ENCODE measurements around the gene OR2T8.

The OR2T8 gene

DNA sequence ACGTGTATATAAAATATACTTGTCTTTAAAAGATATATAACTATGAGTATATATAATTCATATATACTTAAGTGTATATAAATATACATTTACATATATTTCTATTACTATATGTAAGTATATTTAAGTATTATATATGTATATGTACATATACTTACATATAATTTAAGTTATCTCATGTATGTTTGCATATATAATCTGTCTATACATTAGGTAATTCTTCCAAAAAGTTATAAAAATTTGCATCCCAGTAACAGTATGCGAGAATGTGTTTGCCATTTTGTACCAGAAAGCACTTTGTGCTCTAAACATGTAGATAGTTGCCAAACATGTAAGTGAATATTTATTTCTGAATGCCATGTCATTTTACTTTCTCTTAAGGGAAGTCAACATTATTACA lies 44.9 kb downstream of the OR2T8 start, which contains the start of gene OR2AK2:
OR2AK2 (plus strand) TSS at position 301 of the 400 bp plus-strand sequence. CDS start 144 bp downstream, outside the sequence.
- H3K4me1 ChIP-seq (ENCODE audit: control insufficient read depth, insufficient read depth, low read length): no peaks in the 10 kb centered on the region
- H3K36me3 ChIP-seq (ENCODE audit: control insufficient read depth, insufficient read depth, low read length): no peaks in the 10 kb centered on the region
- no peak within 1 kb of the TSS for H3K4me3 ChIP-seq (ENCODE audit: low read length)
- no peaks in the 10 kb centered on the region for H3K27me3 ChIP-seq (ENCODE audit: control insufficient read depth, insufficient read depth, low read length)
- no peaks in the 10 kb centered on the region for H3K9me3 ChIP-seq (ENCODE audit: control insufficient read depth, low read length)
- H3K9ac ChIP-seq (ENCODE audit: low read length): no peak within 1 kb of the TSS

DNA sequence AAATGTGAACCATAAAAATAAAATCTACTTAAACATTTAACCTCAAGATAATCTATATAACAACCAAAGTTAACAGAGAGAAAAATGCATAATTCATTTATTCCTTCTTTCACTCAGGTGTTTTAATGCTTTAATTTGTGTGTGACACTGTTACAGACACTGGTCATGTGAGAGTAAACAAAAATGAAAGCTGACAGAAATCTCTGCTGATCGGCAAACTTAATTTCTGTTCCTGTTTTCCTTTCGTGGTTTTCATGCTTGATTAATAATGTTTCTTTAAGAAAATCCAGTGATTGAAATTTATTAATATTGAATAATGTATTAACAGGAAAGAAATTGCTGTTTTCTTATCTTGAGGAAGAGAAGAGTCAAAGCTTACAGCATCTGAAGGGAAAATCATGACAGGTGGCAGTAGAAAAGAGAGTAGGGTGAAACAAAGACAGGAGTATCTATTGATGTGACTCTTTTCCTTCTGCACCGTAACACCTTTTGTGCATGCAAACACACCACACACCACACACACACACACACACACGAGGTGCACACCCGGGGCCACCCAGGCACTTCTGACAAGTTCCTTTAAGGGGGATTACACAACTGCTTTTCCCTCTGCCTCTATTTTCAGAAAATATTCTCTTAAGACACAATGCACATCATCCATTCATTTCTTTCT lies 46.6 kb downstream of the OR2T8 start:
- Histone ChIP-seq H3K4me1 (ENCODE audit: control insufficient read depth, insufficient read depth, low read length) (no peaks in the 10 kb centered on the region), H3K9me3 (ENCODE audit: control insufficient read depth, low read length) (no peaks in the 10 kb centered on the region), H3K27me3 (ENCODE audit: control insufficient read depth, insufficient read depth, low read length) (no peaks in the 10 kb centered on the region), H3K4me3 (ENCODE audit: low read length) (no peak overlapping the region), H3K36me3 (ENCODE audit: control insufficient read depth, insufficient read depth, low read length) (no peaks in the 10 kb centered on the region), H3K9ac (ENCODE audit: low read length) (no peak overlapping the region)
